BJ (cell line): Measurements from ENCODE around the gene IRX4. TPM values are rescaled to one million over a fixed set of nuclear protein-coding genes. Genes with fewer than 3 reads are reported as not detected.
"Not testable (repeated sequence)": the region's sequence is repeated elsewhere in the genome, so short reads cannot be mapped to it uniquely, and the experiment has no call there.

Experiments used
- CTCF ChIA-PET: fragments of 350-600 bp; formaldehyde crosslinking; extraction: SDS; loops from one replicate; lab custom pipeline; 2021; ENCODE audit warnings: antibody characterized with exemption, inconsistent platforms; lab: Yijun Ruan, JAX
- POLR2A ChIA-PET: fragments of 300-600 bp; sonication (Branson Sonifier 250); formaldehyde crosslinking; extraction: SDS; loops from one replicate; lab custom pipeline; 2021; ENCODE audit warnings: antibody characterized with exemption; lab: Charles Lee
- DNase-seq: peaks from one replicate; pipeline ENCODE4 v3.0.0-alpha.2; 2011; ENCODE audit warnings: low read depth
- H3K27me3 ChIP-seq: 2 replicates; pipeline ENCODE4 v1.6.0; 2011; ENCODE audit warnings: low read length; ENCODE audit not compliant: control insufficient read depth, insufficient read depth
- H3K36me3 ChIP-seq: 2 replicates; pipeline ENCODE4 v1.5.1; 2011; ENCODE audit warnings: low read length; ENCODE audit not compliant: control insufficient read depth, insufficient read depth
- H3K4me3 ChIP-seq: 2 replicates; pipeline ENCODE4 v1.5.1; 2011; ENCODE audit warnings: low read depth, mild to moderate bottlenecking, control low read depth, low read length
- CTCF ChIP-seq: IDR thresholded peaks from 2 replicates; pipeline ENCODE4 v1.5.1; 2011; ENCODE audit warnings: low read depth, mild to moderate bottlenecking, control low read depth, inconsistent platforms, low read length, moderate library complexity; ENCODE audit not compliant: insufficient read depth
- polyA plus RNA-seq: library from polyadenylated mRNA; depleted of rRNA; stranded (reverse); fragments of >200 nt; gene quantifications from 2 replicates; pipeline ENCODE4 v1.2.3, GENCODE V29; 2011

Gene IRX4
- polyA plus RNA-seq, 1 experiment, result not detected

- ChIA-PET POLR2A (no interaction called here), CTCF (interaction anchor here (0.5 kb wide), 1 partner anchor 39 kb away, joined by 3 read pairs; no protein-coding TSS in a partner anchor)
- Histone ChIP-seq H3K27me3 (peaks cover 3% of the 10 kb centered on the region), H3K36me3 (no peaks in the 10 kb centered on the region), H3K4me3 (no peak overlapping the region)
- no peak for DNase-seq
- TF ChIP-seq CTCF, result no peak
Measured at GRCh38 chr5:1844708-1845436, 37.9 kb downstream of the IRX4 start.

- H3K27me3 ChIP-seq, CTCF ChIA-PET, DNase-seq, POLR2A ChIA-PET, H3K36me3 ChIP-seq, H3K4me3 ChIP-seq: not testable (repeated sequence)
Measured at GRCh38 chr5:1843761-1844160, 39.0 kb downstream of the IRX4 start.

- H3K27me3 ChIP-seq, result peaks cover 1% of the 10 kb centered on the region; the same call in 1 of the 2 replicates
- POLR2A ChIA-PET, result no interaction called here
- no peak overlapping the region for H3K4me3 ChIP-seq
- no peak for TF ChIP-seq CTCF
- H3K36me3 ChIP-seq, result no peaks in the 10 kb centered on the region
- DNase-seq, result no peak
- CTCF ChIA-PET, result no interaction called here
Measured at GRCh38 chr5:1842004-1842819, 40.5 kb downstream of the IRX4 start.

GRCh38 chr5:1840741-1841521, 41.8 kb downstream of the IRX4 start:
- no peak for TF ChIP-seq CTCF
- POLR2A ChIA-PET, result no interaction called here
- CTCF ChIA-PET, result no interaction called here
- H3K27me3 ChIP-seq, result peaks cover 1% of the 10 kb centered on the region; the same call in 1 of the 2 replicates
- no peak for DNase-seq
- no peaks in the 10 kb centered on the region for H3K36me3 ChIP-seq
- H3K4me3 ChIP-seq, result no peak overlapping the region

GRCh38 chr5:1840071-1840547, 42.6 kb downstream of the IRX4 start:
- Histone ChIP-seq H3K27me3 (peaks cover 1% of the 10 kb centered on the region; the same call in 1 of the 2 replicates), H3K36me3 (no peaks in the 10 kb centered on the region), H3K4me3 (no peak overlapping the region)
- CTCF ChIA-PET, result no interaction called here
- no peak for DNase-seq
- POLR2A ChIA-PET, result no interaction called here
- no peak for TF ChIP-seq CTCF
